Heart right ventricle (tissue), 16 donors: ENCODE measurements around the gene IMMP2L. TPM values are rescaled to one million over a fixed set of nuclear protein-coding genes. Genes with fewer than 3 reads are reported as not detected.

Source experiments
- ATAC-seq, 8 donors: fragments of 200-7000 bp; cut with Tn5 transposase; one replicate each; pipeline ENCODE4 v1.9.1; 2020; ENCODE audit warnings: mild to moderate bottlenecking in 8 of 8, moderate library complexity in 8 of 8, moderate number of reproducible peaks in 1 of 8
- DNase-seq, 2 donors: peaks; one replicate each; pipeline ENCODE4 v3.0.0-alpha.2; 2020
- H3K27ac ChIP-seq, 10 donors: fragments of 200-600 bp; sonication (generic) in 2 of 10; one replicate each; pipeline versions ENCODE4 v1.5.0 to v1.8.0; 2020 to 2022; ENCODE audit warnings: mild to moderate bottlenecking in 3 of 10
- H3K27me3 ChIP-seq, 7 donors: fragments of 200-600 bp; one replicate each; pipeline ENCODE4 v1.8.0; 2021 to 2022; ENCODE audit warnings: mild to moderate bottlenecking in 2 of 7
- H3K36me3 ChIP-seq, 9 donors: fragments of 200-600 bp; sonication (generic) in 1 of 9; one replicate each; pipeline versions ENCODE4 v1.5.0 to v1.8.0; 2020 to 2022; ENCODE audit warnings: mild to moderate bottlenecking in 2 of 9
- H3K4me1 ChIP-seq, 9 donors: fragments of 200-600 bp; sonication (generic) in 1 of 9; one replicate each; pipeline versions ENCODE4 v1.5.0 to v1.8.0; 2020 to 2022; ENCODE audit warnings: mild to moderate bottlenecking in 4 of 9
- H3K4me3 ChIP-seq, 10 donors: fragments of 200-600 bp; sonication (generic) in 2 of 10; one replicate each; pipeline versions ENCODE4 v1.5.0 to v1.8.0; 2020 to 2022; ENCODE audit warnings: mild to moderate bottlenecking in 7 of 10, moderate library complexity in 2 of 10
- H3K9me3 ChIP-seq, 11 donors: fragments of 200-600 bp in 10 of 11; sonication (generic) in 2 of 11; one replicate each; pipeline versions ENCODE4 v1.5.0 to v1.8.0; 2013 to 2022; ENCODE audit warnings: mild to moderate bottlenecking in 2 of 11, control low read depth in 1 of 11, moderate library complexity in 1 of 11
- WGBS, 2 donors: extraction: QIAGEN DNeasy Blood & Tissue Kit; methylation state at CpG; one replicate each; pipeline ENCODE4 v1.1.7; 2013; ENCODE audit warnings: inconsistent platforms in 1 of 2; 5-methylcytosine and 5-hydroxymethylcytosine counted together
- intact Hi-C, 10 donors: fragments of 100-400 bp; cut with DNase I; formaldehyde crosslinking; loops; one replicate each; pipeline versions ENCODE4 v1.11.1 to v1.14.2; 2022
- polyA plus RNA-seq, 2 donors: library from polyadenylated mRNA; stranded (reverse); fragments of 200-250 nt; gene quantifications; one replicate each; pipeline ENCODE4 v1.2.3, GENCODE V29; 2013
- total RNA-seq, 10 donors: library from RNA; stranded (reverse); fragmentation: NEBNext Ultra II Directional in 3 of 10; extraction: Animal tissue kit (Norgen Biotek cat#: 25700) in 3 of 10; gene quantifications; one replicate each; pipeline versions ENCODE4 v1.2.1 to v1.2.4, GENCODE V29; 2021 to 2023
- TF ChIP-seq, protein P1 (sequence below), 9 donors: fragments of 200-600 bp; sonication (generic) in 2 of 9; IDR thresholded peaks; one replicate each; pipeline versions ENCODE4 v1.5.0 to v1.8.0; 2021 to 2022; ENCODE audit warnings: antibody characterized with exemption in 9 of 9, mild to moderate bottlenecking in 5 of 9, moderate library complexity in 1 of 9
- donor health status: Arrhythmogenic right ventricular cardiomyopathy.
- donor health status: ischemic (EF 13 %, LVEDD 7.1; RV severe dilation, severe dysfunction).
- donor health status: healthy with polysubstance abuse.
- donor health status: DM: no; HTN: yes; CAD: no.
- donor health status: DM: no; HTN: no; CAD: no.
- donor health status: ischemic (EF 25% LVEDD 6.9; RV normal size, moderate dysfunction).
- donor health status: ischemic (EF 25% LVEDD 5.7; RV mildly dilated, moderate dysfunction).
- donor health status: healthy.
- donor health status: DM: yes; HTN: yes; CAD: no.
- donor health status: Ischemic cardiomyopathy.
- donor health status: ischemic (EF 35%, LVEDD 5.7; RV mildly dilated, moderate dysfunction).
- donor health status: nonischemic (EF 11% LVEDD 7.7; RV severe dilation, severe dysfunction).
- donor health status: DM: yes; HTN: yes; CAD: no.
- donor health status: PGD.
- donor health status: ischemic (EF 29% LVEDD 5.4; RV normal size, mild dysfunction).
- donor health status: nonischemic (EF 23%, LVEDD 6.1; RV moderate dilation, normal function).

IMMP2L gene
- total and polyA plus RNA-seq, 12 donors = 4.3 to 20.8 (median 17.3) TPM

DNA sequence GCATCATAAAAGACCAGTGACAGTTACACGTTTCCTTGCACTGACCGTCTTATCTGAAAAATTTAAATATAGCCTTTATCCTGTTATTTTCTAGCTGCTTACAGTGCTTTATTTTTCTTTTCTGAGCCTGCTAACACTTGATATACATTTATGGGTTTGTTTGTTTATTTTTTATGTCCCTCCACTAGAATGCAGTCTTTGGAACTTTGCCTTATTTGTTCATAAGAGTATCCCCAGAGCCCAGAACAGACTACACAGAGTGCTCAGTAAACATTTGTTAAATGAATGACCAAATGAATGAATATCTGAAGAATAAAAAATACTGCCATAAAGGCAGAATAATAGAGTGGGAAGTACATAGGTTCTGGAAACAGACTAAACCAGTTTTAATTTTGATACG, 673.7 kb downstream of the IMMP2L start:
- Histone ChIP-seq H3K4me3 (no peak overlapping the region), H3K27me3 (no peaks in the 10 kb centered on the region), H3K27ac (no peak overlapping the region), H3K4me1 (peaks cover 0 to 6% (median 0%) of the 10 kb centered on the region in 9 donors), H3K9me3 (no peaks in the 10 kb centered on the region), H3K36me3 (no peaks in the 10 kb centered on the region)
- intact Hi-C loops = no loop called here
- DNase-seq (no peak), ATAC-seq (no peak)
- TF ChIP-seq, protein P1, sequence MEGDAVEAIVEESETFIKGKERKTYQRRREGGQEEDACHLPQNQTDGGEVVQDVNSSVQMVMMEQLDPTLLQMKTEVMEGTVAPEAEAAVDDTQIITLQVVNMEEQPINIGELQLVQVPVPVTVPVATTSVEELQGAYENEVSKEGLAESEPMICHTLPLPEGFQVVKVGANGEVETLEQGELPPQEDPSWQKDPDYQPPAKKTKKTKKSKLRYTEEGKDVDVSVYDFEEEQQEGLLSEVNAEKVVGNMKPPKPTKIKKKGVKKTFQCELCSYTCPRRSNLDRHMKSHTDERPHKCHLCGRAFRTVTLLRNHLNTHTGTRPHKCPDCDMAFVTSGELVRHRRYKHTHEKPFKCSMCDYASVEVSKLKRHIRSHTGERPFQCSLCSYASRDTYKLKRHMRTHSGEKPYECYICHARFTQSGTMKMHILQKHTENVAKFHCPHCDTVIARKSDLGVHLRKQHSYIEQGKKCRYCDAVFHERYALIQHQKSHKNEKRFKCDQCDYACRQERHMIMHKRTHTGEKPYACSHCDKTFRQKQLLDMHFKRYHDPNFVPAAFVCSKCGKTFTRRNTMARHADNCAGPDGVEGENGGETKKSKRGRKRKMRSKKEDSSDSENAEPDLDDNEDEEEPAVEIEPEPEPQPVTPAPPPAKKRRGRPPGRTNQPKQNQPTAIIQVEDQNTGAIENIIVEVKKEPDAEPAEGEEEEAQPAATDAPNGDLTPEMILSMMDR (IDR thresholded peaks at IDR 0.05) = no peak
- 55 to 59% methylated on average over 3 of the region's 3 CpGs for WGBS, 2 donors

DNA sequence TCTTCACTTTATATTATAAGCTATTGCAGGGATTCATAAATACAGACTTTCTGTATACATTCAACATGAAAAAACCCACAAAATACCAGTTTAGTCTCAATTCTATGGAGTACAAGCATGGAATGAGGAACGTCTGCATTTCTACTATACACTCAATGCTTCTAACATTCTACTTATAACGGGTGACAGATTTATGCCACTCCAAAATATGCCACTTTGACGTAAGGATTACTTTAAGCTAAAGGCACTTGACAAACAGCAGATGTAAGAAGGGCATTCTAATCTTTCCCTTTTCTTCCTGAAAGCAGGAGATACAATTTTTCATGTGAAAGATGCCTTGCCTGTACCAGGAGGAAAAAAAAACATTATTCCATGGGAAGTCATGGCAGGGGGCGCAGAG, 676.8 kb downstream of the IMMP2L start:
- H3K9me3 ChIP-seq = no peaks in the 10 kb centered on the region
- DNase-seq (no peak), ATAC-seq (no peak)
- TF ChIP-seq, protein P1 (IDR thresholded peaks at IDR 0.05) = no peak
- H3K4me1 ChIP-seq = peaks cover 0 to 8% (median 0%) of the 10 kb centered on the region in 9 donors
- no peak overlapping the region for H3K27ac ChIP-seq
- H3K36me3 ChIP-seq = no peaks in the 10 kb centered on the region
- intact Hi-C loops = no loop called here
- H3K4me3 ChIP-seq = no peak overlapping the region
- WGBS, 2 donors = 75 to 79% methylated on average over 4 of the region's 4 CpGs
- H3K27me3 ChIP-seq = no peaks in the 10 kb centered on the region

DNA sequence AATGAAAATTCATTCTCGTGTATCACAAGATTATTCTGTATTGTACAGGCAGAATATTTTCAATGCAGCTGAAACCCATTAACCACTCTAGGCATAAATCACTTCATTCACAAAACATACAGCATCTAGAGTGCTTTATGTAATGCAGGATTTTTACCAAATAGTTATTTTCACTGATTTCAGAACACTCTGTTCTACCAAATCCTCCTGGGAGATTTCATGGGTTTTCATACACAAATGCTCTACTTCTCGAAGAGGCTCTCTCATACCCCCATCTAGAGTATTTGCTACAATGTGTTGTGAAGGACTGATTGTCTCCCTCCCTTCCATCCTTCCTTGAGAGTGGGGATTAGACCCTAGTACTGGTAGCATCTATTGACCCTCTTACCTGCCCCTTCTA, 680.6 kb downstream of the IMMP2L start:
- Histone ChIP-seq H3K4me1 (peaks cover 0 to 10% (median 0%) of the 10 kb centered on the region in 9 donors), H3K4me3 (no peak overlapping the region), H3K27me3 (no peaks in the 10 kb centered on the region), H3K9me3 (no peaks in the 10 kb centered on the region), H3K36me3 (no peaks in the 10 kb centered on the region), H3K27ac (no peak overlapping the region)
- 83 to 84% methylated on average over 2 of the region's 2 CpGs for WGBS, 2 donors
- intact Hi-C loops = no loop called here
- ATAC-seq (peak in 1 of 8 donors; percentile 44), DNase-seq (no peak)
- TF ChIP-seq, protein P1 (IDR thresholded peaks at IDR 0.05) = no peak

DNA sequence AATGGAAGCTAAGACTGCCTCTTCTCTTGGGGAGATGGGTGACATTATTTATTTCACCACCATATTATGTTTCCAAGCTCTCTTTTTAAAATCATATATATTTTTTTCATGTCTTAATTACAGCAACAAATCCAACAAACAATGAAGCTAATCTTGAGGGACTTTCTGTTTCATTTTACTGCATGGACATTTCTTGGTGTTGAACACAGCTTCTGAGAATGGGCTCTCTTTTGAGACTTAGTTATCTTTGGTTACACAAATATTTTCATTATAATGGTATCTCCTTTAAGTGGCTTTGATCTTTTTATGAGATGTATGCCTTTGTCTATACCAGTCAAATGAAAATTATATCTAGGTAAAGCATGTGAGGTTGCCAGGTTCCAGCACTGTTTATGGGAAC, 681.3 kb downstream of the IMMP2L start:
- no peaks in the 10 kb centered on the region for H3K9me3 ChIP-seq
- H3K36me3 ChIP-seq = no peaks in the 10 kb centered on the region
- DNase-seq (no peak), ATAC-seq (no peak)
- no peaks in the 10 kb centered on the region for H3K27me3 ChIP-seq
- TF ChIP-seq, protein P1 (IDR thresholded peaks at IDR 0.05) = no peak
- H3K27ac ChIP-seq = no peak overlapping the region
- intact Hi-C loops = no loop called here
- H3K4me1 ChIP-seq = peaks cover 0 to 10% (median 0%) of the 10 kb centered on the region in 9 donors
- no peak overlapping the region for H3K4me3 ChIP-seq
